HG03378 (cell line): ENCODE results near the gene CA12.

Source experiments
- ATAC-seq: cut with Tn5 transposase; IDR thresholded peaks from one replicate; pipeline ENCODE4 v1.9.1; 2021; ENCODE audit warnings: mild to moderate bottlenecking, moderate library complexity; ENCODE audit not compliant: unreplicated experiment

Gene CA12

GRCh38 chr15:63402498-63403253, 21.0 kb upstream of the CA12 start:
- ATAC-seq: no peak

- no peak for ATAC-seq
Observed at GRCh38 chr15:63401714-63402497, 20.3 kb upstream of the CA12 start.

GRCh38 chr15:63401078-63401477, 19.4 kb upstream of the CA12 start:
- ATAC-seq: no peak

- ATAC-seq: no peak
Observed at GRCh38 chr15:63398456-63398855, 16.8 kb upstream of the CA12 start.

- ATAC-seq: no peak
Observed at GRCh38 chr15:63396152-63396928, 14.7 kb upstream of the CA12 start.

GRCh38 chr15:63395730-63396151, 14.1 kb upstream of the CA12 start:
- ATAC-seq: no peak

- ATAC-seq: no peak
Observed at GRCh38 chr15:63392361-63393009, 10.8 kb upstream of the CA12 start.

GRCh38 chr15:63391669-63392360, 10.2 kb upstream of the CA12 start:
- ATAC-seq: no peak

GRCh38 chr15:63390689-63391088, 9.0 kb upstream of the CA12 start:
- ATAC-seq: no peak

GRCh38 chr15:63389902-63390670, 8.4 kb upstream of the CA12 start:
- ATAC-seq: no peak

GRCh38 chr15:63388511-63388910, 6.9 kb upstream of the CA12 start:
- no peak for ATAC-seq

GRCh38 chr15:63387748-63388493, 6.3 kb upstream of the CA12 start:
- ATAC-seq: no peak

- ATAC-seq: no peak
Observed at GRCh38 chr15:63385911-63386531, 4.4 kb upstream of the CA12 start.

- no peak for ATAC-seq
Observed at GRCh38 chr15:63384906-63385305, 3.3 kb upstream of the CA12 start.

GRCh38 chr15:63382966-63383710, 1.5 kb upstream of the CA12 start:
- ATAC-seq: no peak

- no peak for ATAC-seq
Observed at GRCh38 chr15:63380808-63381282, 801 bp downstream of the CA12 start.

GRCh38 chr15:63380151-63380807, 1.4 kb downstream of the CA12 start:
- no peak for ATAC-seq
